NCI-H1694 treated with DMSO at 0.1 percent for 48 hours (cell line): ENCODE data around the gene SH3GL1.

ENCODE experiments used
- DNase-seq: peaks from one replicate; lab custom pipeline; 2025; lab: John Stamatoyannopoulos, UW

The SH3GL1 gene

DNA sequence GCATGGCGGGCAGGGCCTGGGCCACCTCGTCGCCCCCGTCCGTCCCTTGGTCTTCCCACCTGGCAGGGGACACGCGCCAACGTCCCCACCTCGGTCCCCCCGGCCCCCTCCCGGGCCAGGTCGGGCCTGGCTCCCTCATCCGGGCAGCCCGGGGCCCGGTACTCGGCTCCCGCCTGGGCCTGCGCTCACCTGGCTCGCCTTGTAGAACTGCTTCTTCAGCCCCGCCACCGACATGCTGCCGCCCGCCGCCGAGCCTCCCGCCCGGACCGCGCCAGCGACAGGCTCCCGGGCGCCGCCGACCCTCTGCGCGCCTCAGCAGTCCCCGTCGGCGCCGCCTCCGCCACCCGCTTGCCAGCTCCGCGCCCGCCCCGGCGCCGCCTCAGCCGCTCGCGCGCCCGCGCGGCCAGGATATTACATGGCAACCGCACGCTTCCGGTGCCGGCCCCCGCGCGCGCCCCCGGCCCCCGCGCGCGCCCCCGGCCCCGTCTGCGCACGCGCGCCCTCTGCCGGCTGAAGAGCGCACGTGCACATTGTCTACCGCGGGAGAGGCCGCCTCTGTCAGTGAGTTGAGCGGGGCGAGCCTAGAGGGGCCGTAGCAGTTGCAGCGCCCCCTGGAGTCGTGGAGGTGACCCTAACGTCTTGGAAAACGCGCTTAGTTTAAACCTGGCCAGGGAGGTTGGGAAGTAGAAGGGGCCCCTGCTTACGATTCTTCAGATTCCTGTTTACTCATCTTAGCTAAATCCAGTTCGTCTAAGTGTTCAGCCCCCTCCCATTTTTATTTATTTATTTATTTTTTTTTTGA lies at the start of gene SH3GL1:
Gene SH3GL1 (minus strand): TSS at position 413 of the 802 bp plus-strand sequence. CDS start 179 bp downstream, at position 234.
- DNase-seq: peak; percentile 76

GRCh38 chr19:4449639-4450028 lies 49.3 kb upstream of the SH3GL1 start:
- peak; percentile 40 for DNase-seq

GRCh38 chr19:4449022-4449638 lies 48.8 kb upstream of the SH3GL1 start:
- DNase-seq: peak; percentile 85

GRCh38 chr19:4448147-4448985 lies 48.0 kb upstream of the SH3GL1 start:
- DNase-seq: no peak

GRCh38 chr19:4447327-4448146 lies 47.2 kb upstream of the SH3GL1 start:
- DNase-seq: no peak

DNA sequence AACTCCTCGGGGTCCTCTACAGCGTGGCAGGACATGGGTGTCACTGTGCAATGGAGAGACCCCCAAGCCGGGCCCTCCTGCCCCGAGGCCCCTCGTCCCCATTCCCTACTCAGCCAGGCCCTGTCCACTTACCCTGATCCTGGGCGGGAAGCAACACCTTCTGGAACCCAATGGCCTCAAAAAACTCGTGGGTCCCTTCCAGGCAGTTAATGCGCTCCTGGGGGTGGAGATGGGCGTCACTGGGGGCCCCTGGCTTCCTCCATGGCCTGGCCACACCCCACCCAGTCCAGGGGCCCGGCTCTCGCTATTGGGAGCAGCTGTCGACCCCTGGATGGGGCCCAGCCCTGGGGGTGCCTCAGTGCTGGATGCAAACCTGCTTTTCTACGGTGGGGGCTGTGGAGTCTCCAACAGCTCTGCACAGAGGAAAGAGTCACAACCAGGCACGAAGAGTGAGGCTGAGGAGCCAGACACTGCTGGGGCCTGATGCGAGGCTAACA lies 46.4 kb upstream of the SH3GL1 start:
- no peak for DNase-seq

DNA sequence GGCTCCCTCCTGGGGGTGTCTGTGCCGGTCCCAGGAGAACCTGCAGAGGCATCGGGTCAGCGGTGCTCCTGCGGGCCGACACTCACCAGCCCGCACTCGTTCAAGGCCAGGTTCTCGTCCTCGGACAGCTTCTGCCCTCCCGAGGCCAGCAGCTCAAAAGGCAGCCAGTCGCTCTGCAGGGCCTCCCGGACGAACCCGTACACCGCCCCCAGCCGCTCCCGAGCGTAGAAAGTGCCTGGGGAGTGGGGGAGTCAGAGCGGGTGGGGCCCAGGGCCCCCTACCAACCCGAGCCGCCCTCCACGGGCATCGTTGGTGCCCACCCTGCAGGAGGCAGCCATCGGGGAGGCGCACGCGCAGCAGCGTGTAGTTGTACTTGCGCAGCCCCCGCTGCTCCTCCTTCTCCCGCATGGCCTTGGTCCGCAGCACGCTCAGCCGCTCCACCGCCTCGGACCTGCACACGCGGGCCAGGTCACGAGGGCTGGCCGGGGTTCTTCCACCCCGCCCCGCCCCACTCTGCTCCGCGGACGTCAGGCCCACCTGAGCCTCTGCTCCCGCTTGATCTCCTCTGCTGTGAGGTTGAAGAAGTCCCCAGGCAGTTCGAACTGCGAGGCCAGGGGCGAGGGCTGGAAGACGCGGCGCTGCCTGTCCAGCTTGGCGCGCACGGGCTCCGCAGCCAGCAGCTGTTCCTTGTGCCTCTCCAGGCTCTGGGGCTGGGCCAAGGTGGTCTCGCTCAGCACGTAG lies 45.8 kb upstream of the SH3GL1 start:
- DNase-seq: no peak

DNA sequence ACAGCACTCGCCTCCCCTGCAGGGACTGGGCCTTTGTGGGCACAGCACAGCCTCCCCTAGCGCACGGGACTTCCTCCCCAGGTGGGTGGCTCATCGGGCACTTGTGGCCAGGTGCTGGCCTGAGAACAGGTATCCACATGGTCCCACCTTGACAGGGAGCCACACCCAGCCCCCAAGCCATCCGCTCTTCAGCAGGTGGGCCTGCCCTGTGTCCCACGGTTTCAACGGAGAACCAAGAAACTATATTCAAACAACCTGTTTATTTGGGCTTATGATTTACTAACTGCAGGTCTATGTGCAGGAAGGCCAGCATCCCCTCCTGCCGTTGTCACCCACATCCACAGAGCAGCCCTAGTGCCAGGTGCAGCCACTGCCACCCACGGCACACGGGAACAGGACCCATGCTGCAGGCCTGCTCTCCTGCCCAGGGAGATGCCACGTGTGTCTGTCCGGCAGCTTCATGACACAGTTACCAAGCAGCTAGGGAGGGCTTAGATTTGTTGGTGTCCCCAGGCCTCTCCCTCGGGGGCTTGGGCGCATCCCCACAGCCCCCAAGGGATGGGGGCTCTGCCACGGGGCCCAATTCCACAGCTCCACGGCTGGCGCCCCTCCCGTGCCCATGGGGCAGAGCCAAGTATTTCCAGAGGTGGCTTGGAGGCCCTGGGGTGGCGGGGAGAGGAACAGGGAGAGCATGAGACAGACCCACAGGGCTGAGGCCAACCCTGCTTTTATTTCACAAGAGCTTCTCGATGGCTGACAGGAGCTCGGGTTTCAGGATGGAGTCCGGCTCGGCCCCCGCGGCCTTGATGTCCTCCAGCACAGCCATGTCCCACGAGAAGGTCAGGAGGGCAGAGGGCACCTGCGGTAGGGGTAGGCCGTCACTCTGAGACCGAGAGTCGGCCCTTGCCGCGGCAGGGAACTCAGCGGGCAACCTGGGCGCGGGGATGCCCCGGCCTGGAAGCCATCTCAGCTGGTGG lies 44.7 kb upstream of the SH3GL1 start:
- DNase-seq: no peak

DNA sequence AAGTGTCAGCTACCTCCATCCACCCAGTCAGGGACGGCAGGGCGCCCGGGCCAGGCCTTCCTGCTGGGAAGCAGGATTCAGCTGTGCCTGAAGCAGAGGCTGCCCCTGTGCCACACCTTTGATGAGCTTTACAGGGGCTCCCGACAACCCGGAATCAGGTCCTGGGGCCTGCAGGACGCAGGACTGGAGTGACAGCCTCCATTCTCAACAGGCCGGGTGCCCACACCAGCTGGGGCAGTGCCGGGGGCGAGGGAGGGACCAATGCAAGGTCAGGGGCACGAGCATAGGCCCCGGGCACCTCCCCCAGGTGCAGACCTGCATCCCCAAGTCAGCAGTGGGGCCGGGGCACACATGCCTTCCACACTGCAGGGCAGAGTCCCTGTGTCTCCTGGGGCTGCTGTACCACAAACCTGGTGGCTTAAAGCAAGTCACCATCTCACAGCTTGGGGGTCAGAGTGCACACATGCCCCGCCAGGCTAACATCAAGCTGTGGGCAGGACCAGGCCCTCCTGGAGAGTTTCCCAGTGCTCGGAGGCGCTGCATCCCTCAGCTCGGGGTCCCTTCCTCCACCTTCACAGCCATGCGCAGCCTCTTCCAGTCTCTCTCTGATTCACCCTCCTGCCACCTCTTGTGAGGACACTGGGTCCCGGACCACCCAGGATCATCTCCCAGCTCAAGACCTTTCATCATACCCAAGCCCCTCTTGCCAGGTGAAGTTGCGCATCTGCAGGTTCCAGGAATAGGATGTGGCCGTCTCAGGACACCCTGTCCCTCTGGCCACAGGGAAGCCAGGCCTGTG lies 43.8 kb upstream of the SH3GL1 start:
- no peak for DNase-seq

- DNase-seq: no peak
Measured at GRCh38 chr19:4443188-4443587, 42.8 kb upstream of the SH3GL1 start.

DNA sequence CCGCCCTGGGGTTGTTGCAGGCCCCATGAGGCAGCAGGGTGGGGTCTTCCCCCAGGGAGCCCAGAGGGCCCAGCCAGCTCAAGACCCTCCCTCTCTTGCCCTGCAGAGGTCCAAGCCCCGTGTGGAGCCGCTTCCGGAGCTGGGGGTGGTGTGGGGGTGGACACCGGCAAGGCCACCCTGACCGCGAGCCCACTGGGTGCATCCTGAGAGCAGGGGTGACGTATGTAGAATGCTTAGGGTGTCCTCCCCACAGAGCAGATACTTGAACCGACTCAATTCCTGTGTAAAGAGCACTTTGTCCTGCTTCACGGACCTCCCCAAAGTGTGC lies 42.4 kb upstream of the SH3GL1 start:
- DNase-seq: no peak

DNA sequence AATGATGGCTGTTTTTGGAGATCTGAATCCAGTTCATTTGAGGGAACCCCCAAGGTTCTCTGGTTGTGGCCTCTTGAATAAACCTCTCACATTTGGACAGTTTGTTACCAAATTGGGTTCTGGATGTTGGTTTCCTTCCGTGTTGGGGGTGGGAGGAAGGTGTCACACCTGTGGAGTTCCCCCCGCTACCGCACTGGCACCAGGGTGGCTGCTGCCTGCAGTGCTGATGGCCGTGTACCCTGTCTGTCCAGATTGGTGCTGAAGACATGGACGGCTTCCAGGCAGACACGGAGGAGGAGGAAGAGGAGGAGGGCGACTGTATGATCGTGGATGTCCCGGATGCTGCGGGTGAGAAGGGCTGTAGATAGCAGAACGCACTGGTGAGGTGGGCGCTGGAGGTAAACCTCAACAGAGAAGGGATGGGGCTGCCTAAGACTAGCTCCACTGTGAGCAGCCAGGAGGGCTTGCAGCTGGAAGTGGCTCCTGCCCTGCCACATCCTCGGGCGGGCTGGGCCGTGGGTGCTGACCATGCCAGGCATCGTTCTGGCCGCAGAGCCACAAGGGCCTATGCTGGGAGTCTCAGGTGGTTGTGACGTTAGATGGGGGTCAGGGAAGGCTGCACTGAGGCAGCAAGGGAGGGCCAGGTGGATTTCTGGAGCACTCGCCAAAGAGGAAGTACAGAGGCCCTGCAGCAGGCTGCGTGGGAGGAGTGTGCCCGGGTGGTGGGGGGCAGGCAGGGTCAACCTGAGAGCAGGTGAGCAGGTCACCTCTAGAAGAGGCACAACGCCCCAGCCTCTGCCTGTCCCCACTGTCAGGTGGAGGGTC lies 41.9 kb upstream of the SH3GL1 start:
- no peak for DNase-seq

- no peak for DNase-seq
Measured at GRCh38 chr19:4439243-4439642, 38.9 kb upstream of the SH3GL1 start.

DNA sequence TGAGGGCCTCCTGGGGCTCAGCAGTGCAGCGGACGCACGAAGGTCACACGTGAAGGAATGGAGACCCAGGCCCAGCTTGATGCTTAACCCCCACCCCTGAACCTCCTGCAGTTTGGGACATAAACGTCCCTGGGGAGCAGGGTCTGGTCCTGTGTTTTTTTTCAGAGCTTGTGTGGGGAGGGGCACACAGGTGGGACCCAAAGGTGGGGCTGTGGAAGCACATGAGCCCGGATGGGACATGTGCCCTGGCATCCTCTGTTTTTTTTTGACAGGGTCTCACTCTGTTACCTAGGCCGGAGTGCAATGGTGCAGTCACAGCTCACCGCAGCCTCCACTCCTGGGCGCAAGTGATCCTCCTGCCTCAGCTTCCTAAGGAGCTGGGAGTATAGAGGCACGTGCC lies 36.8 kb upstream of the SH3GL1 start:
- DNase-seq: no peak

- DNase-seq: no peak
Measured at GRCh38 chr19:4436231-4436630, 35.9 kb upstream of the SH3GL1 start.

DNA sequence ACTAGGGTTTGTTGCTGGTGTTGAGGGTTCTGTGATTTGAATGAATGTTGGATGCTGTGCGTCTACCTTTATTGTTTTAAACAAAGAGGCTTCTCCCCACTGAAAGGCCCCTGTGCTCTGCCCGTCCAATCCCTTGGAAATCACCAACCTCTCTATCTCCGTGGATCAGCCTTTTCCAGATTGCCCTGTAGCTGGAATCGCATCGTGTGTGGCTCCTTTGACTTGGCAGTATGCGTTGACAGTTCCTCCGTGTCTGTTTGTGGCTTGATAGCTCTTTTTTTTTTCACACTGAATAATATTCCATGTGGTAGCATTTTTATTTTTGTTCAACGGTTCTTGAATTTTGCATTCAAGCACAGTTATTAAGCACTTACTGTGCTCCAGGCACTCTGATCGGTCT lies 34.0 kb upstream of the SH3GL1 start:
- DNase-seq: no peak

GRCh38 chr19:4432918-4433506 lies 32.7 kb upstream of the SH3GL1 start:
- DNase-seq: no peak
